ENCODE results near the gene ENTPD8. TPM values are rescaled to one million over a fixed set of nuclear protein-coding genes. Genes with fewer than 3 reads are reported as not detected.

The ENTPD8 gene
- total and polyA plus RNA-seq, 2 of the 4 experiments (the other 2 are of a cell fraction): 0.07 TPM; not detected in 1

GRCh38 chr9:137479892-137480685 is 38.9 kb upstream of the ENTPD8 start (continued):
- TF ChIP-seq, protein P1, sequence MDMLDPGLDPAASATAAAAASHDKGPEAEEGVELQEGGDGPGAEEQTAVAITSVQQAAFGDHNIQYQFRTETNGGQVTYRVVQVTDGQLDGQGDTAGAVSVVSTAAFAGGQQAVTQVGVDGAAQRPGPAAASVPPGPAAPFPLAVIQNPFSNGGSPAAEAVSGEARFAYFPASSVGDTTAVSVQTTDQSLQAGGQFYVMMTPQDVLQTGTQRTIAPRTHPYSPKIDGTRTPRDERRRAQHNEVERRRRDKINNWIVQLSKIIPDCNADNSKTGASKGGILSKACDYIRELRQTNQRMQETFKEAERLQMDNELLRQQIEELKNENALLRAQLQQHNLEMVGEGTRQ (IDR thresholded peaks at IDR 0.05; ENCODE audit: low read depth, low read length): no peak

DNA sequence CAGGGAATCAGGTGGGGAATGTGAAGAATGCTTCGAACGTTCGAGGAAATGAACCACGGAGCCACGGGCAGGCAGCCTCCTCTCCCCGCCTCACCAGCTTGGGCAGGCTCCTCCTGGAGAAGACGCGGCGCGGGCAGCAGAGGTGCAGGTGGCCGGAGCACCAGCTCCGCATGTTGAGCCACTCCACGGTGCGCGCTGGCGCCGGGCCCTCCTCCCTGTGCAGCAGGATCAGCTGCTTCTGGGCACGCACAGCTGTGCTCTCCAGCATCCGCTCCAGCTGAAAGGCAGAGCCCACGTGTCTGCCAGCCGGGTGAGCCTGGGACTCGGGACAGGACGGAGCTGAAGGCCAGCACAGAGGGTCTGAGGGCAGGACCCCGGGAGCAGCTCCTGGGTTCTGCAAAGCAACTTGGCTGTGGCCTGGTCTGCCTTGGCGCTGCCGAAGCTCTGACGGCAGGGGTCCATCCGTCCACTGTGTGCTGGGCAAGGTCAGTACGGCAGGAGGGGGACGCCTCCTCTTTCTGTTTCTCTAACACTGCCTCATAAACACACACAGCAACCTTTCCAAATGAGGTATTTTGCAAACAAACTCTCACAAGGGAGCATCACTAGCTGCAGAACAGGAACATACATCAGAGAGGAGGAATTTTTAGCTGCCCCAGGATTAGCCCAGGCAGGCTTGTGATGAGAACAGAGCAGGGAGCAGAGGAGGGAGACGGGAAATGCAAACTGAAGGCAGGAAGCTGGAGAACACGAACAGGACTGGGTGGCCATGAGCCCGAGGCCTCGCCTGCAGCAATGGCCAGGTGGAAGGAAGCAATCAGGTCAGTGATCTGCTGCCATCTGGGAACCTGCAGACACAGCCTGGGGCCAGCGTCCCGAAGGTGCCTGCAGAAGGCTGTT is 38.1 kb upstream of the ENTPD8 start:
- POLR2A ChIA-PET (ENCODE audit: unreplicated experiment): no interaction called here
- TF ChIP-seq MAFK (IDR thresholded peaks at IDR 0.05; ENCODE audit: low read depth, low read length) (no peak), RCOR1 (IDR thresholded peaks at IDR 0.05; ENCODE audit: insufficient replicate concordance, low read length) (no peak), FOS (IDR thresholded peaks at IDR 0.05; ENCODE audit: low read depth, low read length) (no peak), RFX5 (IDR thresholded peaks at IDR 0.05; ENCODE audit: low read depth, low read length) (no peak), POLR2A (IDR thresholded peaks at IDR 0.05; ENCODE audit: low read depth, low read length) (no peak), NFE2L2 (IDR thresholded peaks at IDR 0.05; ENCODE audit: low read depth, low read length) (no peak), ELK1 (IDR thresholded peaks at IDR 0.05; ENCODE audit: borderline replicate concordance, low read depth, low read length) (no peak)
- TF ChIP-seq, protein P1 (IDR thresholded peaks at IDR 0.05; ENCODE audit: low read depth, low read length): no peak

More for the DNA sequence above, 38.1 kb upstream of the ENTPD8 start:
- Histone ChIP-seq H2AK9ac (replicated peaks; ENCODE audit: low read depth, low read length, poor library complexity) (no peak overlapping the region), H4K5ac (ENCODE audit: low read depth, low read length) (no peak overlapping the region), H3K9me3 (ENCODE audit: control insufficient read depth, insufficient read depth, low read length) (peaks cover 13% of the 10 kb centered on the region), H4K20me1 (ENCODE audit: insufficient read depth, low read length) (no peaks in the 10 kb centered on the region), H2BK15ac (ENCODE audit: low read depth, low read length) (no peak overlapping the region), H3K79me1 (ENCODE audit: low read depth in 1 of 2, low read length in 2 of 2) (no peaks in the 10 kb centered on the region), H3K4me2 (ENCODE audit: low read depth, low read length) (no peak overlapping the region), H2BK20ac (ENCODE audit: low read depth, low read length) (no peak overlapping the region), H4K91ac (ENCODE audit: insufficient read depth, low read depth, low read length) (no peak overlapping the region), H3K36me3 (ENCODE audit: control insufficient read depth, insufficient read depth, low read length) (no peaks in the 10 kb centered on the region), H3K23ac (ENCODE audit: low read depth, low read length) (no peak overlapping the region), H2AFZ (replicated peaks; ENCODE audit: low read length, poor library complexity) (peak overlapping the region; percentile 34), H3K4ac (ENCODE audit: low read depth, low read length) (no peak overlapping the region), H2AK5ac (ENCODE audit: low read depth, low read length) (no peak overlapping the region), H3K56ac (ENCODE audit: extremely low read depth, insufficient read depth, low read length) (no peak overlapping the region), H3K9me1 (ENCODE audit: insufficient read depth, low read length) (peaks cover 6% of the 10 kb centered on the region; the same call in 1 of the 2 replicates), H3K4me3 (ENCODE audit: insufficient read depth, low read depth, low read length) (no peak overlapping the region), H4K8ac (ENCODE audit: low read depth in 2 of 2, low read length in 2 of 2) (no peak overlapping the region), H2BK120ac (ENCODE audit: low read depth, low read length) (no peak overlapping the region), H3K9ac (ENCODE audit: low read depth, low read length) (no peak overlapping the region), H2BK5ac (ENCODE audit: low read depth, low read length, poor library complexity, severe bottlenecking) (no peak overlapping the region), H3K27me3 (ENCODE audit: control insufficient read depth, insufficient read depth, low read length) (peaks cover 11% of the 10 kb centered on the region; the same call in 1 of the 2 replicates), H3K4me1 (ENCODE audit: control insufficient read depth, insufficient read depth, low read length) (peaks cover 6% of the 10 kb centered on the region), H3K14ac (replicated peaks; ENCODE audit: low read depth, low read length) (no peak overlapping the region), H3K18ac (ENCODE audit: low read depth, low read length) (no peak overlapping the region), H3K27ac (ENCODE audit: insufficient read depth, low read length) (no peak overlapping the region)
- peak; percentile 24 for DNase-seq
- ATAC-seq (ENCODE audit: low read depth): peak; percentile 53
- dilution Hi-C loops (cut with HindIII; ENCODE audit: low sequenced_read_pairs, unreplicated experiment): no loop called here
- CTCF ChIA-PET: interaction anchor here (0.6 kb wide), 1 partner anchor 20 kb away, joined by 6 read pairs; no protein-coding TSS in a partner anchor
- in situ Hi-C loops (cut with MboI; ENCODE audit: low sequenced_read_pairs): no loop called here
- 64% methylated on average over 31 of the region's 36 CpGs; no CpG with 5 or more reads in 1 of the 2 experiments for WGBS, 2 experiments (ENCODE audit: extremely low coverage in 2 of 2, insufficient read length in 1 of 2)
- BruUV-seq (replicated peaks): no TSS peak
- intact Hi-C loops (cut with micrococcal nuclease): no loop called here

All from IMR-90 (cell line).